SU-DHL-6 (cell line): ENCODE data around the gene RABEP2.

Experiments used
- H2AFZ ChIP-seq: fragments of 200-600 bp; sonication (generic); 2 replicates; pipeline ENCODE4 v1.6.1; 2014; ENCODE audit warnings: low read depth, mild to moderate bottlenecking, moderate library complexity, mixed read lengths, antibody characterized with exemption, low read length; ENCODE audit not compliant: severe bottlenecking
- H3F3A ChIP-seq: fragments of 200-600 bp; shearing (Covaris generic); 2 replicates; pipeline ENCODE4 v1.6.0; 2016; ENCODE audit warnings: antibody characterized with exemption, mild to moderate bottlenecking; ENCODE audit not compliant: insufficient read depth
- H3K27ac ChIP-seq: fragments of 200-600 bp; sonication (generic); 2 replicates; pipeline ENCODE4 v1.5.1; 2016; ENCODE audit warnings: low read depth, mild to moderate bottlenecking, low read length, moderate library complexity, mixed read lengths
- H3K27me3 ChIP-seq: fragments of 200-600 bp; sonication (generic), shearing (Covaris generic); 2 replicates; pipeline ENCODE4 v1.6.0; 2014; ENCODE audit warnings: mild to moderate bottlenecking, low read length
- H3K36me3 ChIP-seq: fragments of 200-600 bp; sonication (generic); 2 replicates; pipeline ENCODE4 v1.6.1; 2014; ENCODE audit warnings: mild to moderate bottlenecking, low read length, mixed read lengths
- H3K4me2 ChIP-seq: fragments of 300-600, 200-600 bp; shearing (Covaris generic), sonication (generic); 2 replicates; pipeline ENCODE4 v1.6.0; 2014; ENCODE audit warnings: low read length, low read depth, mild to moderate bottlenecking; ENCODE audit not compliant: poor library complexity, severe bottlenecking
- H3K4me3 ChIP-seq: fragments of 200-600 bp; sonication (generic); 2 replicates; pipeline ENCODE4 v1.5.1; 2014; ENCODE audit warnings: antibody characterized with exemption, low read length, mild to moderate bottlenecking, mixed read lengths; ENCODE audit not compliant: insufficient read depth, poor library complexity, severe bottlenecking
- H3K79me2 ChIP-seq: fragments of 200-600 bp; sonication (generic); 2 replicates; pipeline ENCODE4 v1.6.1; 2014; ENCODE audit warnings: mild to moderate bottlenecking, low read length, moderate library complexity; ENCODE audit not compliant: insufficient read depth
- H3K9ac ChIP-seq: fragments of 200-600 bp; sonication (generic); 2 replicates; pipeline ENCODE4 v1.7.0; 2014; ENCODE audit warnings: mild to moderate bottlenecking, low read length
- H3K9me2 ChIP-seq: fragments of 200-600 bp; sonication (generic); replicated peaks from 2 replicates; pipeline ENCODE4 v1.6.1; 2014; ENCODE audit warnings: low read length; ENCODE audit not compliant: insufficient read depth
- H3K9me3 ChIP-seq: fragments of 200-600 bp; sonication (generic); 2 replicates; pipeline ENCODE4 v1.6.1; 2014; ENCODE audit warnings: low read length, mixed read lengths; ENCODE audit not compliant: insufficient read depth
- H4K20me1 ChIP-seq: fragments of 200-600 bp; sonication (generic); 2 replicates; pipeline ENCODE4 v1.6.1; 2014; ENCODE audit warnings: low read depth, mild to moderate bottlenecking, antibody characterized with exemption, low read length, moderate library complexity, mixed read lengths
- CTCF ChIP-seq: fragments of 200-600 bp; sonication (generic); IDR thresholded peaks from one replicate; pipeline ENCODE4 v1.5.1; 2017; ENCODE audit warnings: antibody characterized with exemption, mild to moderate bottlenecking, low read length, moderate library complexity; ENCODE audit not compliant: insufficient read depth, poor library complexity, severe bottlenecking
- EZH2phosphoT487 ChIP-seq: fragments of 200-600 bp; sonication (generic), shearing (Covaris generic); conservative IDR thresholded peaks from 2 replicates; pipeline ENCODE4 v1.6.1; 2018; ENCODE audit warnings: mild to moderate bottlenecking, antibody characterized with exemption, low read length, moderate library complexity, mixed read lengths

The RABEP2 gene

GRCh38 chr16:28901862-28902261 is 23.2 kb downstream of the RABEP2 start:
- no peaks in the 10 kb centered on the region for H3F3A ChIP-seq
- H3K36me3 ChIP-seq = no peaks in the 10 kb centered on the region
- no peak overlapping the region for H3K27ac ChIP-seq
- H3K9me2 ChIP-seq = no peaks in the 10 kb centered on the region
- no peaks in the 10 kb centered on the region for H3K27me3 ChIP-seq
- TF ChIP-seq CTCF = no peak
- no peak for TF ChIP-seq EZH2phosphoT487
- no peak overlapping the region for H2AFZ ChIP-seq
- no peaks in the 10 kb centered on the region for H3K79me2 ChIP-seq
- no peak overlapping the region for H3K4me3 ChIP-seq
- H3K9ac ChIP-seq = no peak overlapping the region
- H4K20me1 ChIP-seq = no peaks in the 10 kb centered on the region
- no peak overlapping the region for H3K4me2 ChIP-seq
- no peaks in the 10 kb centered on the region for H3K9me3 ChIP-seq

- Histone ChIP-seq H3K4me3 (no peak overlapping the region), H3K27me3 (no peaks in the 10 kb centered on the region), H3K79me2 (no peaks in the 10 kb centered on the region), H3K4me2 (no peak overlapping the region), H3F3A (no peaks in the 10 kb centered on the region), H3K27ac (no peak overlapping the region), H2AFZ (no peak overlapping the region), H3K9ac (no peak overlapping the region), H3K36me3 (no peaks in the 10 kb centered on the region), H3K9me3 (no peaks in the 10 kb centered on the region), H3K9me2 (no peaks in the 10 kb centered on the region), H4K20me1 (no peaks in the 10 kb centered on the region)
- TF ChIP-seq EZH2phosphoT487 (no peak), CTCF (no peak)
Observed at GRCh38 chr16:28900601-28901000, 24.4 kb downstream of the RABEP2 start.

GRCh38 chr16:28899882-28900590 is 25.0 kb downstream of the RABEP2 start:
- H3K9me2 ChIP-seq = no peaks in the 10 kb centered on the region
- H3K27ac ChIP-seq = no peak overlapping the region
- no peaks in the 10 kb centered on the region for H3K27me3 ChIP-seq
- no peaks in the 10 kb centered on the region for H3K9me3 ChIP-seq
- H3K79me2 ChIP-seq = no peaks in the 10 kb centered on the region
- no peak for TF ChIP-seq CTCF
- TF ChIP-seq EZH2phosphoT487 = no peak
- no peak overlapping the region for H3K9ac ChIP-seq
- H3K4me2 ChIP-seq = no peak overlapping the region
- H2AFZ ChIP-seq = no peak overlapping the region
- no peaks in the 10 kb centered on the region for H3K36me3 ChIP-seq
- no peak overlapping the region for H3K4me3 ChIP-seq
- H4K20me1 ChIP-seq = no peaks in the 10 kb centered on the region
- H3F3A ChIP-seq = no peaks in the 10 kb centered on the region
